ENCODE data around the gene SLC16A7. TPM values are rescaled to one million over a fixed set of nuclear protein-coding genes. Genes with fewer than 3 reads are reported as not detected.

Gene SLC16A7
- total and polyA plus RNA-seq, 9 of the 15 experiments (the other 6 are each of a cell fraction or from before 2014, with no cell fraction given), result 0.18 TPM; not detected in 8

DNA sequence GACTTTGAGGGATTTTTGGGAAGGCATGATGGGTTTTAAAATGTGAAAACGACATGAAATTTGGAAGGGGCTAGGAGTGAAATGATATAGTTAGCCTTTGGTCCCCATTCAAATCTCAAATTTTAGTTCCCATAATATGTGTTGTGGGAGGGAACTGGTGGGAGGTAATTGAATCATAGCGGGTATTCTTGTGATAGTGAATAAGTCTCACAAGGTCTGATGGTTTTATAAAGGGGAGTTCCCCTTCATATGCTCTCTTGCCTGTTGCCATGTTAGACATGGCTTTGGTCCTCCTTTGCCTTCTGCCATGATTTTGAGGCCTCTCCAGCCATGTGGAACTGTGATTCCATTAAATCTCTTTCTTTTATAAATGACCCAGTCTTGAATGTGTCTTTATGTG, 72.8 kb downstream of the SLC16A7 start (continued):
- TF ChIP-seq, protein P1, sequence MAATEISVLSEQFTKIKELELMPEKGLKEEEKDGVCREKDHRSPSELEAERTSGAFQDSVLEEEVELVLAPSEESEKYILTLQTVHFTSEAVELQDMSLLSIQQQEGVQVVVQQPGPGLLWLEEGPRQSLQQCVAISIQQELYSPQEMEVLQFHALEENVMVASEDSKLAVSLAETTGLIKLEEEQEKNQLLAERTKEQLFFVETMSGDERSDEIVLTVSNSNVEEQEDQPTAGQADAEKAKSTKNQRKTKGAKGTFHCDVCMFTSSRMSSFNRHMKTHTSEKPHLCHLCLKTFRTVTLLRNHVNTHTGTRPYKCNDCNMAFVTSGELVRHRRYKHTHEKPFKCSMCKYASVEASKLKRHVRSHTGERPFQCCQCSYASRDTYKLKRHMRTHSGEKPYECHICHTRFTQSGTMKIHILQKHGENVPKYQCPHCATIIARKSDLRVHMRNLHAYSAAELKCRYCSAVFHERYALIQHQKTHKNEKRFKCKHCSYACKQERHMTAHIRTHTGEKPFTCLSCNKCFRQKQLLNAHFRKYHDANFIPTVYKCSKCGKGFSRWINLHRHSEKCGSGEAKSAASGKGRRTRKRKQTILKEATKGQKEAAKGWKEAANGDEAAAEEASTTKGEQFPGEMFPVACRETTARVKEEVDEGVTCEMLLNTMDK (IDR thresholded peaks at IDR 0.05; ENCODE audit: borderline replicate concordance, insufficient read depth, low read depth, low read length, poor library complexity, severe bottlenecking), result no peak
- no peak for TF ChIP-seq CREBBP (IDR thresholded peaks at IDR 0.05; ENCODE audit: low read depth, low read length)
- TF ChIP-seq TCF7 (IDR thresholded peaks at IDR 0.05; ENCODE audit: borderline replicate concordance), result no peak
- no peak for TF ChIP-seq YBX1 (IDR thresholded peaks at IDR 0.05)

DNA sequence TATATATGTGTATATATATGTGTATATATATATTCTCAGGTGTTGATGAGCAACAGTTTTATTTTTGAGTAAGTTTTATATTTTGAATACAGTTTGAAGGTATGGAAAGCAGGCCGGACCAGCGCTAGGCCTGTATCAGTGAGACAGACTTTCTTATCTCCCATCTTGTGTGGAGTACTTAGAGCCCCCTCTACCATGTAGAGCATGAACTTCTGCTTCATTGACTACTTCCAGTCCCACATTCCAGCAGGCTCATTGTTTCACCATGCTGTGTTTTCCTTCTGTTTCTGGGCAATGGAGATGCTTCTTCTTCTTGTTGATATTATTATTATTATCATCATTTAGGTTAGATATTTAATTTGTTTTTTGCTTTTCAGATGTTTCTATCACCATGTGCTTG, 76.4 kb downstream of the SLC16A7 start:
- Histone ChIP-seq H3K9me1 (ENCODE audit: control insufficient read depth, insufficient read depth, low read length) (no peaks in the 10 kb centered on the region), H3K9ac (ENCODE audit: insufficient read depth in 1 of 2, low read depth in 2 of 2, low read length in 2 of 2) (no peak overlapping the region), H3K4me2 (ENCODE audit: insufficient read depth, low read length) (no peak overlapping the region), H3K27ac (ENCODE audit: extremely low read depth, low read depth, low read length) (no peak overlapping the region), H3K9me3 (replicated peaks; ENCODE audit: control insufficient read depth, insufficient read depth, low read depth, low read length) (no peaks in the 10 kb centered on the region), H2AFZ (ENCODE audit: low read depth, low read length) (no peak overlapping the region), H3K79me2 (ENCODE audit: control insufficient read depth, insufficient read depth, low read length) (no peaks in the 10 kb centered on the region), H3K4me1 (replicated peaks in 1 of 2; ENCODE audit: control insufficient read depth in 2 of 2, insufficient read depth in 2 of 2, low read length in 2 of 2) (no peaks in the 10 kb centered on the region), H4K20me1 (replicated peaks; ENCODE audit: control insufficient read depth, insufficient read depth, low read length) (no peaks in the 10 kb centered on the region), H3K27me3 (ENCODE audit: control insufficient read depth in 2 of 2, insufficient read depth in 2 of 2, low read length in 2 of 2) (no peaks in the 10 kb centered on the region), H3K36me3 (ENCODE audit: control insufficient read depth, insufficient read depth, low read length) (no peaks in the 10 kb centered on the region), H3K4me3 (no peak overlapping the region)
- no TSS peak for BruUV-seq (replicated peaks)
- DNase-seq (ENCODE audit: extremely low read depth in 1 of 4, low spot score in 3 of 4) (no peak), ATAC-seq (no peak), FAIRE-seq (no peak)
- intact Hi-C loops (cut with micrococcal nuclease) (no loop called here), in situ Hi-C loops (cut with MboI) (no loop called here)
- WGBS (ENCODE audit: insufficient coverage, low coverage, missing lambda C conversion rate), result 0% methylated on average over 2 of the region's 2 CpGs
- POLR2A ChIA-PET, result no interaction called here
- CTCF ChIA-PET (ENCODE audit: low intra/inter-chr PET ratio), result no interaction called here
- no peak for TF ChIP-seq EP400 (IDR thresholded peaks at IDR 0.05)
- TF ChIP-seq, protein P2, sequence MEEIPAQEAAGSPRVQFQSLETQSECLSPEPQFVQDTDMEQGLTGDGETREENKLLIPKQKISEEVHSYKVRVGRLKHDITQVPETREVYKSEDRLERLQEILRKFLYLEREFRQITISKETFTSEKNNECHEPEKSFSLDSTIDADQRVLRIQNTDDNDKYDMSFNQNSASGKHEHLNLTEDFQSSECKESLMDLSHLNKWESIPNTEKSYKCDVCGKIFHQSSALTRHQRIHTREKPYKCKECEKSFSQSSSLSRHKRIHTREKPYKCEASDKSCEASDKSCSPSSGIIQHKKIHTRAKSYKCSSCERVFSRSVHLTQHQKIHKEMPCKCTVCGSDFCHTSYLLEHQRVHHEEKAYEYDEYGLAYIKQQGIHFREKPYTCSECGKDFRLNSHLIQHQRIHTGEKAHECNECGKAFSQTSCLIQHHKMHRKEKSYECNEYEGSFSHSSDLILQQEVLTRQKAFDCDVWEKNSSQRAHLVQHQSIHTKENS (CRISPR knock-in tag; IDR thresholded peaks at IDR 0.05), result no peak
- TF ChIP-seq KAT2B (IDR thresholded peaks at IDR 0.05; ENCODE audit: low read depth, low read length), result no peak
- no peak for TF ChIP-seq FIP1L1 (IDR thresholded peaks at IDR 0.05; ENCODE audit: low read depth, low read length, poor library complexity, severe bottlenecking)
- TF ChIP-seq, protein P3, sequence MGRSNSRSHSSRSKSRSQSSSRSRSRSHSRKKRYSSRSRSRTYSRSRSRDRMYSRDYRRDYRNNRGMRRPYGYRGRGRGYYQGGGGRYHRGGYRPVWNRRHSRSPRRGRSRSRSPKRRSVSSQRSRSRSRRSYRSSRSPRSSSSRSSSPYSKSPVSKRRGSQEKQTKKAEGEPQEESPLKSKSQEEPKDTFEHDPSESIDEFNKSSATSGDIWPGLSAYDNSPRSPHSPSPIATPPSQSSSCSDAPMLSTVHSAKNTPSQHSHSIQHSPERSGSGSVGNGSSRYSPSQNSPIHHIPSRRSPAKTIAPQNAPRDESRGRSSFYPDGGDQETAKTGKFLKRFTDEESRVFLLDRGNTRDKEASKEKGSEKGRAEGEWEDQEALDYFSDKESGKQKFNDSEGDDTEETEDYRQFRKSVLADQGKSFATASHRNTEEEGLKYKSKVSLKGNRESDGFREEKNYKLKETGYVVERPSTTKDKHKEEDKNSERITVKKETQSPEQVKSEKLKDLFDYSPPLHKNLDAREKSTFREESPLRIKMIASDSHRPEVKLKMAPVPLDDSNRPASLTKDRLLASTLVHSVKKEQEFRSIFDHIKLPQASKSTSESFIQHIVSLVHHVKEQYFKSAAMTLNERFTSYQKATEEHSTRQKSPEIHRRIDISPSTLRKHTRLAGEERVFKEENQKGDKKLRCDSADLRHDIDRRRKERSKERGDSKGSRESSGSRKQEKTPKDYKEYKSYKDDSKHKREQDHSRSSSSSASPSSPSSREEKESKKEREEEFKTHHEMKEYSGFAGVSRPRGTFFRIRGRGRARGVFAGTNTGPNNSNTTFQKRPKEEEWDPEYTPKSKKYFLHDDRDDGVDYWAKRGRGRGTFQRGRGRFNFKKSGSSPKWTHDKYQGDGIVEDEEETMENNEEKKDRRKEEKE (IDR thresholded peaks at IDR 0.05; ENCODE audit: borderline replicate concordance in 1 of 2, control insufficient read depth in 1 of 2, low read depth in 2 of 2, low read length in 1 of 2), result no peak
- no peak for TF ChIP-seq ZNF76 (CRISPR knock-in tag; IDR thresholded peaks at IDR 0.05; ENCODE audit: borderline replicate concordance)
- TF ChIP-seq ZNF584 (CRISPR knock-in tag; IDR thresholded peaks at IDR 0.05; ENCODE audit: low read depth), result no peak
- no peak for TF ChIP-seq ZNF253 (CRISPR knock-in tag; conservative IDR thresholded peaks at IDR 0.05)
